ENCODE results near the gene ZNF345.

- TF ChIP-seq EZH2phosphoT487 (IDR thresholded peaks at IDR 0.05; ENCODE audit: insufficient read depth, low read depth) = no peak
- TF ChIP-seq EZH2 (IDR thresholded peaks at IDR 0.05; ENCODE audit: insufficient read depth, poor library complexity, severe bottlenecking) = no peak
These were observed 11.8 kb upstream of the ZNF345 start for GRCh38 chr19:36838784-36839324.
